ENCODE measurements around the gene TP53TG5.

DNA sequence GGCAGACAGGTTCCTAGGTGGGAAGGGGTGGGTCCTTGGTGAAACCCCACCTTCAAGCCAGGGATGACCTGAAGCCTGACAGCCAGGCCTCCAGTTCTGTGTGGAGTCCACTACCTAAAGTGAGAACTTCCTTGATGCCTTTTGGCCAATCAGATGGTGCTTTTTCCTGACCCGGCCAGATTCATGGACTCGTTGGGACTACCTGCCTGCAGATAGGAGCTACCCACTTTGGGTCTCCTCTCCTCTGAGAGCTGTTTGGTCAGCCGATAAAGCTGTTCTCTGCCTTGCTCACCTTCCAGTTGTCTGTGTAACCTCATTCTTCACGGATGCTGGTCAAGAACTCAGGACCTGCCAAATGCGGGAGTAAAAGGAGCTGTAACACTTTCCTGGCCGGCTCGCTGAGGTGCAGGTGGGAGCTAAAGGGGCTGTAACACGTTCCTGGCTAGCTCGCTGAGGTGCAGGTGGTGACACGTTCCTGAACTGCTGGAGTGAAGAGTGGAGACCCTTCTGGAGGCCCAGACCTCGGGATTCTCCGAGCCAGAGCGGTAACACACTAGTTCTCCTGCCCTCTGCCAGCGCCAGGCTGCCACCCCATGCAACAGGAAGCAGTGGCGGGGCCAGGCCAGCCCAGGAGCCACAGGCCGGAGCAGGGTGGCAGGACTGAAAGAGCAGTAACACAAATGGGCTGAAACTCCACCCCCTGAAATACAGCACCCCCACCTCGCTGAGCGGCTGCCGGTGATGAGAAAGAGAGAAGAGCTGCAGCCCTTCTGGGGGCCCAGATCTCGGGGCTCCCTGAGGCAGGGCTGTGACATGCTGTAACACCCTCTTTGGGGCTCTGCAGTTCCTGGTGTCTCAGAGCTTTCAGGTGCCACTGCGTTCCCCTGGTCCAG lies 16.3 kb upstream of the TP53TG5 start:
- TF ChIP-seq, protein P1, sequence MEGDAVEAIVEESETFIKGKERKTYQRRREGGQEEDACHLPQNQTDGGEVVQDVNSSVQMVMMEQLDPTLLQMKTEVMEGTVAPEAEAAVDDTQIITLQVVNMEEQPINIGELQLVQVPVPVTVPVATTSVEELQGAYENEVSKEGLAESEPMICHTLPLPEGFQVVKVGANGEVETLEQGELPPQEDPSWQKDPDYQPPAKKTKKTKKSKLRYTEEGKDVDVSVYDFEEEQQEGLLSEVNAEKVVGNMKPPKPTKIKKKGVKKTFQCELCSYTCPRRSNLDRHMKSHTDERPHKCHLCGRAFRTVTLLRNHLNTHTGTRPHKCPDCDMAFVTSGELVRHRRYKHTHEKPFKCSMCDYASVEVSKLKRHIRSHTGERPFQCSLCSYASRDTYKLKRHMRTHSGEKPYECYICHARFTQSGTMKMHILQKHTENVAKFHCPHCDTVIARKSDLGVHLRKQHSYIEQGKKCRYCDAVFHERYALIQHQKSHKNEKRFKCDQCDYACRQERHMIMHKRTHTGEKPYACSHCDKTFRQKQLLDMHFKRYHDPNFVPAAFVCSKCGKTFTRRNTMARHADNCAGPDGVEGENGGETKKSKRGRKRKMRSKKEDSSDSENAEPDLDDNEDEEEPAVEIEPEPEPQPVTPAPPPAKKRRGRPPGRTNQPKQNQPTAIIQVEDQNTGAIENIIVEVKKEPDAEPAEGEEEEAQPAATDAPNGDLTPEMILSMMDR (conservative IDR thresholded peaks at IDR 0.05 in 1 of 2, IDR thresholded peaks at IDR 0.05 in 1 of 2; ENCODE audit: low read depth in 1 of 2, low read length in 2 of 2) = no peak
- no peak for TF ChIP-seq EZH2 (IDR thresholded peaks at IDR 0.05; ENCODE audit: low read length, missing control alignments)

Measured in fibroblast of lung (primary cell).